Omental fat pad (tissue), 4 donors: ENCODE results near the gene GPN1. TPM values are rescaled to one million over a fixed set of nuclear protein-coding genes. Genes with fewer than 3 reads are reported as not detected.

ENCODE experiments used
- ATAC-seq: fragments of 150-250 bp; one replicate; pipeline ENCODE4 v1.9.1; 2016; ENCODE audit warnings: mild to moderate bottlenecking, moderate library complexity; ENCODE audit not compliant: low FRiP score
- DNase-seq: peaks from one replicate; pipeline ENCODE4 v3.0.0-alpha.2; 2019; ENCODE audit warnings: low spot score
- total RNA-seq, 4 donors: library from RNA; depleted of rRNA; stranded (reverse); fragments of >200 nt; gene quantifications; one replicate each; pipeline ENCODE4 v1.1.0, GENCODE V29; 2016
- TF ChIP-seq, protein P1 (sequence below), 3 donors: fragments of 450-650 bp; IDR thresholded peaks; one replicate each; pipeline ENCODE4 v1.5.1; 2016 to 2017; ENCODE audit warnings: antibody characterized with exemption in 3 of 3, mild to moderate bottlenecking in 3 of 3, moderate library complexity in 2 of 3

Gene GPN1
- 10 to 100 TPM; 21.0 to 32.5 (median 24.9) TPM for total RNA-seq

- TF ChIP-seq, protein P1, sequence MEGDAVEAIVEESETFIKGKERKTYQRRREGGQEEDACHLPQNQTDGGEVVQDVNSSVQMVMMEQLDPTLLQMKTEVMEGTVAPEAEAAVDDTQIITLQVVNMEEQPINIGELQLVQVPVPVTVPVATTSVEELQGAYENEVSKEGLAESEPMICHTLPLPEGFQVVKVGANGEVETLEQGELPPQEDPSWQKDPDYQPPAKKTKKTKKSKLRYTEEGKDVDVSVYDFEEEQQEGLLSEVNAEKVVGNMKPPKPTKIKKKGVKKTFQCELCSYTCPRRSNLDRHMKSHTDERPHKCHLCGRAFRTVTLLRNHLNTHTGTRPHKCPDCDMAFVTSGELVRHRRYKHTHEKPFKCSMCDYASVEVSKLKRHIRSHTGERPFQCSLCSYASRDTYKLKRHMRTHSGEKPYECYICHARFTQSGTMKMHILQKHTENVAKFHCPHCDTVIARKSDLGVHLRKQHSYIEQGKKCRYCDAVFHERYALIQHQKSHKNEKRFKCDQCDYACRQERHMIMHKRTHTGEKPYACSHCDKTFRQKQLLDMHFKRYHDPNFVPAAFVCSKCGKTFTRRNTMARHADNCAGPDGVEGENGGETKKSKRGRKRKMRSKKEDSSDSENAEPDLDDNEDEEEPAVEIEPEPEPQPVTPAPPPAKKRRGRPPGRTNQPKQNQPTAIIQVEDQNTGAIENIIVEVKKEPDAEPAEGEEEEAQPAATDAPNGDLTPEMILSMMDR (IDR thresholded peaks at IDR 0.05), result no peak
- DNase-seq (peak; percentile 77), ATAC-seq (peak; percentile 94)
Measured at GRCh38 chr2:27628767-27629709, at the start of gene GPN1, which contains the start of gene CCDC121. TSS of gene GPN1 (plus strand) at chr2:27629050. CDS start at chr2:27629059, 9 bp downstream. TSS of gene CCDC121 (minus strand) at chr2:27629012. CDS start at chr2:27627799, 1,213 bp downstream.

DNA sequence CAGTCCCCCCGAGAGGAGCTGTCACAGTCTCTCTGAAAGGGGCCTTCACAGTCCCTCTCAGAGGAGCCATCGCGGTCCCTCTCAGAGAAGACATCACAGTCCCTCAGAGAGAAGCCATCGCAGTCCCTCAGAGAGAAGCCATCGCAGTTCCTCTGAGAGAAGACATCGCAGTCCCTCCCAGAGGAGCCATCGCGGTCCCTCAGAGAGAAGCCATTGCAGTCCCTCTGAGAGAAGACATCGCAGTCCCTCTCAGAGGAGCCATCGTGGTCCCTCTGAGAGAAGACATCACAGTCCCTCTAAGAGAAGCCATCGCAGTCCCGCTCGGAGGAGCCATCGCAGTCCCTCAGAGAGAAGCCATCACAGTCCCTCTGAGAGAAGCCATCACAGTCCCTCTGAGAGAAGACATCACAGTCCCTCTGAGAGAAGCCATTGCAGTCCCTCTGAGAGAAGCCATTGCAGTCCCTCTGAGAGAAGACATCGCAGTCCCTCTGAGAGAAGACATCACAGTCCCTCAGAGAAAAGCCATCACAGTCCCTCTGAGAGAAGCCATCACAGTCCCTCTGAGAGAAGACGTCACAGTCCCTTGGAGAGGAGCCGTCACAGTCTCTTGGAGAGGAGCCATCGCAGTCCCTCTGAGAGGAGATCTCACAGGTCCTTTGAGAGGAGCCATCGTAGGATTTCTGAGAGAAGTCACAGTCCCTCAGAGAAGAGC, 47.3 kb upstream of the GPN1 start:
- no peak for ATAC-seq
- TF ChIP-seq, protein P1 (IDR thresholded peaks at IDR 0.05), result no peak
- DNase-seq, result no peak

- TF ChIP-seq, protein P1 (IDR thresholded peaks at IDR 0.05), result no peak
- ATAC-seq, result no peak
- no peak for DNase-seq
Measured at GRCh38 chr2:27582129-27582694, 46.6 kb upstream of the GPN1 start.

GRCh38 chr2:27582695-27583389, 46.0 kb upstream of the GPN1 start, which contains the start of gene ZNF512:
TSS of gene ZNF512 (plus strand) at chr2:27583042. CDS start at chr2:27583113, 71 bp downstream.
- ATAC-seq, result peak; percentile 96
- TF ChIP-seq, protein P1 (IDR thresholded peaks at IDR 0.05), result no peak
- DNase-seq, result peak; percentile 53

DNA sequence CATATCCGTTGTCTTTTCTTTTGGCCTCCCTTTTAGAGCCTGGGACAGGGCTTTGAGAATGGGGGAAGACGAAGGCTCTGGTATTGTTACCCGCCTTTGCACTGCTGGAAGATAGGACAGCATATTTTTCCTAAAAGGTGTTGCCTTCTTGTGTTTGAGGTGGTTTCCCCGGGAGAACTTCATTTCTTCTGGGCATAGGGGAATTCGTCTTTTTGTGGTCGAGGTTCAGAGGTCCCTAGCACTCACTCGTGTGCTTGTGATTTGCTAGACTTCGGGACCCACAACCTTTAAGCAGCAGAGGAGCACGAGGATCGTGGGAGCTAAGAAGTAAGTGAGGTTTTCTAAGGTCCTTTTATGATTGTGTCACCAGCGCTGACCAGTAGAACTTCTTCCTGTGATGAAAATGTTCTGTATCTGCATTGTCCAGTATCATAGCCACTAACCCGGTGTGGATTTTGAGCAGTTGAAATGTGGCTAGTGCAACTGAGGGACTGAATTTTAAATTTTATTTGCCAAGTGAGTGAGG, 45.4 kb upstream of the GPN1 start:
- TF ChIP-seq, protein P1 (IDR thresholded peaks at IDR 0.05), result no peak
- no peak for ATAC-seq
- DNase-seq, result no peak

DNA sequence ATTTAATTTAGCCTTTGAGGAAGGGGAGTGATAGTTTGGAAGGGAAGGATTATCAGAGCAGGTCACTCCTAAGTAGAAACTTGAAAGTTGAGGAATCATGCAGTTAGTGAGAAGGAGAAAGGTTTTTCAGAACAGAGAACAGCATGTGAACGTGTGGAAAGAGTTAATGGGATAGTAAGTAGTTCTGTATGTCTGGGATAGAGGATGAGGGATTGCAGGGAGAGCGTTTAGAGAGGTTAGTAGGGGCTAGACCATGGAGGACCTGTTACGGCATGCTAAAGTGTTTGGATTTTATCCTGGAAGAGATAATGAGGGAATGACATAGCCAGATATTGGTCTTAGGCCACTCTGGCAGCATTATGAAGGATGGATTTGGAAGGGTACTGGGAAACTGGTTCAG, 44.3 kb upstream of the GPN1 start:
- DNase-seq, result no peak
- TF ChIP-seq, protein P1 (IDR thresholded peaks at IDR 0.05), result no peak
- ATAC-seq, result no peak
